Endothelial cell of umbilical vein (primary cell): Measurements from ENCODE around the gene RNGTT.

ENCODE experiments used
- CTCF ChIP-seq, 2 donors: IDR thresholded peaks; 1 replicate in 1 of 2; 2 replicates in 1 of 2; pipeline ENCODE4 v1.5.1; 2011; ENCODE audit warnings: low read length in 2 of 2, mild to moderate bottlenecking in 2 of 2, moderate library complexity in 2 of 2, control low read depth in 1 of 2, inconsistent platforms in 1 of 2, low read depth in 1 of 2; ENCODE audit not compliant: insufficient read depth in 1 of 2; ENCODE audit errors: extremely low read depth in 1 of 2
- EZH2 ChIP-seq: IDR thresholded peaks from 2 replicates; pipeline ENCODE4 v1.6.1; 2012; ENCODE audit warnings: borderline replicate concordance, low read depth, mild to moderate bottlenecking, moderate library complexity, low read length, inconsistent platforms; ENCODE audit not compliant: severe bottlenecking
- GATA2 ChIP-seq: IDR thresholded peaks from 2 replicates; pipeline ENCODE4 v1.7.0; 2011; ENCODE audit warnings: low read depth, mild to moderate bottlenecking, moderate library complexity, mixed read lengths, low read length; ENCODE audit not compliant: insufficient read length, insufficient read depth
- MYC ChIP-seq: IDR thresholded peaks from one replicate; pipeline ENCODE4 v1.6.1; 2011; ENCODE audit warnings: mild to moderate bottlenecking, low read depth, low read length
- POLR2A ChIP-seq: IDR thresholded peaks from 2 replicates; pipeline ENCODE4 v1.6.1; 2012; ENCODE audit warnings: low read depth, mild to moderate bottlenecking, control low read depth, low read length

- TF ChIP-seq CTCF (IDR thresholded peaks at IDR 0.05; ENCODE audit: extremely low read depth in 1 of 2, insufficient read depth in 1 of 2, low read depth in 1 of 2, low read length in 2 of 2), result no peak
- no peak for TF ChIP-seq EZH2
- no peak for TF ChIP-seq GATA2
- no peak for TF ChIP-seq POLR2A
- TF ChIP-seq MYC, result no peak
Measured at GRCh38 chr6:88997327-88997726, 33.9 kb upstream of the RNGTT start.
